CD4-positive, alpha-beta T cell treated with Interleukin-10 for 1 hour (primary cell): ENCODE measurements around the gene SEC24C.
"Not testable (repeated sequence)": the region's sequence is repeated elsewhere in the genome, so short reads cannot be mapped to it uniquely, and the experiment has no call there.

Source experiments
- DNase-seq: peaks from one replicate; pipeline ENCODE4 v3.0.0-alpha.2; 2020

SEC24C gene

GRCh38 chr10:73772281-73773151 is 28.3 kb downstream of the SEC24C start:
- DNase-seq: peak; percentile 91

GRCh38 chr10:73773152-73773879 is 29.1 kb downstream of the SEC24C start:
- DNase-seq: no peak

- peak; percentile 64 for DNase-seq
Measured at GRCh38 chr10:73774637-73775036, 30.5 kb downstream of the SEC24C start.

- no peak for DNase-seq
Measured at GRCh38 chr10:73779018-73779417, 34.8 kb downstream of the SEC24C start.

GRCh38 chr10:73779539-73780197 is 35.5 kb downstream of the SEC24C start:
- DNase-seq: no peak

GRCh38 chr10:73780301-73780700 is 36.1 kb downstream of the SEC24C start:
- DNase-seq: no peak

- DNase-seq: no peak
Measured at GRCh38 chr10:73780966-73781365, 36.8 kb downstream of the SEC24C start.

GRCh38 chr10:73781548-73781878 is 37.3 kb downstream of the SEC24C start:
- DNase-seq: no peak

- peak; percentile 89 for DNase-seq
Measured at GRCh38 chr10:73781879-73782748, 37.9 kb downstream of the SEC24C start, which contains the start of gene CHCHD1. TSS of gene CHCHD1 (plus strand) at chr10:73782048. CDS start at chr10:73782076, 28 bp downstream.

- no peak for DNase-seq
Measured at GRCh38 chr10:73782749-73783085, 38.5 kb downstream of the SEC24C start.

- peak; percentile 92 for DNase-seq
Measured at GRCh38 chr10:73785211-73785720, 41.1 kb downstream of the SEC24C start, which contains the start of gene ZSWIM8. TSS of gene ZSWIM8 (plus strand) at chr10:73785606. CDS start at chr10:73785879, 273 bp downstream.

GRCh38 chr10:73785721-73786511 is 41.7 kb downstream of the SEC24C start:
- DNase-seq: peak; percentile 63

- no peak for DNase-seq
Measured at GRCh38 chr10:73786512-73786885, 42.3 kb downstream of the SEC24C start.

- DNase-seq: not testable (repeated sequence)
Measured at GRCh38 chr10:73787031-73787800, 43.0 kb downstream of the SEC24C start.

- DNase-seq: no peak
Measured at GRCh38 chr10:73788864-73789658, 44.9 kb downstream of the SEC24C start.

GRCh38 chr10:73789659-73790055 is 45.5 kb downstream of the SEC24C start:
- DNase-seq: no peak

GRCh38 chr10:73790886-73791625 is 46.9 kb downstream of the SEC24C start:
- DNase-seq: no peak

- DNase-seq: no peak
Measured at GRCh38 chr10:73791871-73792400, 47.8 kb downstream of the SEC24C start.

GRCh38 chr10:73793456-73793855 is 49.3 kb downstream of the SEC24C start:
- DNase-seq: no peak
